OCI-LY1 (cell line): ENCODE data around the gene KMT5C.

Experiments used
- H2AFZ ChIP-seq: fragments of 200-600 bp; sonication (generic), shearing (Covaris generic); 2 replicates; pipeline ENCODE4 v1.6.0; 2014; ENCODE audit warnings: antibody characterized with exemption, mild to moderate bottlenecking, low read length
- H3F3A ChIP-seq: fragments of 200-600 bp; sonication (generic), shearing (Covaris generic); 2 replicates; pipeline ENCODE4 v1.6.0; 2014; ENCODE audit warnings: mild to moderate bottlenecking, antibody characterized with exemption, low read length, moderate library complexity; ENCODE audit not compliant: insufficient read depth
- H3K27ac ChIP-seq: fragments of 200-600 bp; sonication (generic); 2 replicates; pipeline ENCODE4 v1.5.1; 2014; ENCODE audit warnings: low read length, mixed run types, mild to moderate bottlenecking, low read depth; ENCODE audit not compliant: poor library complexity, severe bottlenecking
- H3K27me3 ChIP-seq: fragments of 200-600 bp; sonication (generic); 2 replicates; pipeline ENCODE4 v1.6.0; 2014; ENCODE audit warnings: antibody characterized with exemption, mild to moderate bottlenecking, low read length, moderate library complexity; ENCODE audit not compliant: insufficient read depth
- H3K36me3 ChIP-seq: fragments of 200-600 bp; sonication (generic); 2 replicates; pipeline ENCODE4 v1.6.1; 2014; ENCODE audit warnings: mild to moderate bottlenecking, antibody characterized with exemption, low read length, moderate library complexity, mixed read lengths; ENCODE audit not compliant: insufficient read depth
- H3K4me1 ChIP-seq: fragments of 200-600 bp; sonication (generic); 2 replicates; pipeline ENCODE4 v1.5.1; 2014; ENCODE audit warnings: mild to moderate bottlenecking, low read length, moderate library complexity; ENCODE audit not compliant: insufficient read depth, severe bottlenecking
- H3K4me2 ChIP-seq: fragments of 200-600 bp; sonication (generic), shearing (Covaris generic); 2 replicates; pipeline ENCODE4 v1.6.1; 2014; ENCODE audit warnings: low read length
- H3K4me3 ChIP-seq: fragments of 200-600 bp; sonication (generic); 2 replicates; pipeline ENCODE4 v1.5.1; 2014; ENCODE audit warnings: low read length, low read depth, mild to moderate bottlenecking, mixed read lengths; ENCODE audit not compliant: poor library complexity, severe bottlenecking
- H3K79me2 ChIP-seq: fragments of 200-600 bp; shearing (Covaris generic); 2 replicates; pipeline ENCODE4 v1.6.1; 2016; ENCODE audit warnings: mixed run types, low read length, mixed read lengths; ENCODE audit not compliant: insufficient read depth
- H3K9ac ChIP-seq: fragments of 200-600 bp; sonication (generic), shearing (Covaris generic); 2 replicates; pipeline ENCODE4 v1.6.1; 2014; ENCODE audit warnings: mild to moderate bottlenecking, low read length, mixed read lengths
- H3K9me2 ChIP-seq: fragments of 200-600 bp; sonication (generic), shearing (Covaris generic); 2 replicates; pipeline ENCODE4 v1.6.1; 2014; ENCODE audit warnings: low read depth, mild to moderate bottlenecking, low read length, mixed read lengths
- H3K9me3 ChIP-seq: fragments of 200-600 bp; shearing (Covaris generic); 2 replicates; pipeline ENCODE4 v1.6.1; 2014; ENCODE audit warnings: low read length, mixed read lengths
- H4K20me1 ChIP-seq: fragments of 200-600 bp; sonication (generic), shearing (Covaris generic); 2 replicates; pipeline ENCODE4 v1.6.0; 2016; ENCODE audit warnings: mild to moderate bottlenecking, low read length; ENCODE audit not compliant: insufficient read depth
- EZH2 ChIP-seq: fragments of 200-600 bp; sonication (generic), shearing (Covaris generic); IDR thresholded peaks from 2 replicates; pipeline ENCODE4 v1.8.0; 2017; ENCODE audit warnings: borderline replicate concordance, mixed run types, mild to moderate bottlenecking, antibody characterized with exemption, low read length, moderate library complexity, mixed read lengths
- TF ChIP-seq, protein P1 (sequence below): fragments of 200-600 bp; sonication (generic), shearing (Covaris generic); IDR thresholded peaks from 2 replicates; pipeline ENCODE4 v1.5.1; 2017; ENCODE audit warnings: mild to moderate bottlenecking, antibody characterized with exemption, low read length, moderate library complexity, mixed read lengths

KMT5C gene

DNA sequence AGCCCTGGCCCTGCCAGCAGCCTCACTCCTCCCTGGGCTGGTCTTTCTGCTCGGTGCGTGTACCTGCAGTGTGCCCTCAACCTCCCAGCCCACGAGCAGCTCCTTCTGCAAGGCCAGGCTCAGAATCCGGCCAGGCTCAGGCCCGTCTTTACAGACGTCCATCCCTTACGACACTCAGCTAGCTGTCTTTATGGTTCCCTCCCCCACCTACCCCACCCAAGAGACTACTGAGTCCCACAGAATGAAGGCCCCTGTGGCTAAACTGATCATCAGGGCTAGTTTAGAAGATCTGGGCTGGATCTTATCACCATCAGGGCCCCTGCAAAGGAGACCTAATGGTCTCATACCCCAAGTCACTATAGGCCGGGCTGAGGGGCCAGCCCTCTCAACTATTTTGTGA is 25.3 kb upstream of the KMT5C start:
- Histone ChIP-seq H3K36me3 (peaks cover 4% of the 10 kb centered on the region), H3K4me1 (peaks cover 12% of the 10 kb centered on the region), H3K9ac (no peak overlapping the region), H3K27me3 (no peaks in the 10 kb centered on the region), H3K4me3 (no peak overlapping the region), H3K27ac (no peak overlapping the region), H3K9me2 (no peaks in the 10 kb centered on the region), H3K9me3 (no peaks in the 10 kb centered on the region), H4K20me1 (no peaks in the 10 kb centered on the region), H2AFZ (no peak overlapping the region), H3K79me2 (no peaks in the 10 kb centered on the region), H3F3A (no peaks in the 10 kb centered on the region), H3K4me2 (no peak overlapping the region)
- TF ChIP-seq EZH2 = no peak
- TF ChIP-seq, protein P1, sequence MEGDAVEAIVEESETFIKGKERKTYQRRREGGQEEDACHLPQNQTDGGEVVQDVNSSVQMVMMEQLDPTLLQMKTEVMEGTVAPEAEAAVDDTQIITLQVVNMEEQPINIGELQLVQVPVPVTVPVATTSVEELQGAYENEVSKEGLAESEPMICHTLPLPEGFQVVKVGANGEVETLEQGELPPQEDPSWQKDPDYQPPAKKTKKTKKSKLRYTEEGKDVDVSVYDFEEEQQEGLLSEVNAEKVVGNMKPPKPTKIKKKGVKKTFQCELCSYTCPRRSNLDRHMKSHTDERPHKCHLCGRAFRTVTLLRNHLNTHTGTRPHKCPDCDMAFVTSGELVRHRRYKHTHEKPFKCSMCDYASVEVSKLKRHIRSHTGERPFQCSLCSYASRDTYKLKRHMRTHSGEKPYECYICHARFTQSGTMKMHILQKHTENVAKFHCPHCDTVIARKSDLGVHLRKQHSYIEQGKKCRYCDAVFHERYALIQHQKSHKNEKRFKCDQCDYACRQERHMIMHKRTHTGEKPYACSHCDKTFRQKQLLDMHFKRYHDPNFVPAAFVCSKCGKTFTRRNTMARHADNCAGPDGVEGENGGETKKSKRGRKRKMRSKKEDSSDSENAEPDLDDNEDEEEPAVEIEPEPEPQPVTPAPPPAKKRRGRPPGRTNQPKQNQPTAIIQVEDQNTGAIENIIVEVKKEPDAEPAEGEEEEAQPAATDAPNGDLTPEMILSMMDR = no peak

DNA sequence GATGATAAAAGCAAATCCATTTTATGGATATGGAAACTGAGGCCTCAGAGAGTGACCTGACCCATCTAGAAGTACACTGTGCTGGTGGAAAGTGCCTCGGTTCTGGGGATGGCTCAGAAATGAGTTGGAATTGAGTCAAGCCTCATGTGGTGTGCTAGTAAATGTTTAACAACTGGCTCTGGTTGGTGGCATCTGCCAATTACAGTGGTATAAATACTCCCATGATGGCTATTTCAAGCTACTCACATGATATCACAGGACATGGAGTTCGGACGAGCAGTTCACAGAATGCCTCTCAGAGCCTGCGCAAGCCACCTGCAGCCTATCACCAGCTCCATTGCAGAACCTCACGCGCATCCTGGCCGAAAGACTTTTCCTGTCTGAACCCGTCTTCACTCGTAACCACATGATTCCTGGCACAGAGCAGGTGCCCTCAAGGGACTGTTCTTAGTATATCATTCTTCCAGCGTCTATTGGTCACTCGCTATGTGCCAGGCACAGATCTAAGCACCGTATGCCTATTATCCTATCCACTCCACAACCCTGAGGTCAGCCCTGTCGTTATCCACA is 23.6 kb upstream of the KMT5C start:
- H3F3A ChIP-seq = no peaks in the 10 kb centered on the region
- H3K9me3 ChIP-seq = no peaks in the 10 kb centered on the region
- peaks cover 5% of the 10 kb centered on the region for H3K4me1 ChIP-seq
- no peak overlapping the region for H3K4me2 ChIP-seq
- H3K79me2 ChIP-seq = no peaks in the 10 kb centered on the region
- peaks cover 5% of the 10 kb centered on the region; the same call in 1 of the 2 replicates for H3K27me3 ChIP-seq
- no peak overlapping the region for H3K9ac ChIP-seq
- H3K36me3 ChIP-seq = no peaks in the 10 kb centered on the region
- H3K9me2 ChIP-seq = no peaks in the 10 kb centered on the region
- H3K4me3 ChIP-seq = no peak overlapping the region
- H2AFZ ChIP-seq = no peak overlapping the region
- H3K27ac ChIP-seq = no peak overlapping the region
- TF ChIP-seq EZH2 = no peak
- TF ChIP-seq, protein P1 = no peak
- H4K20me1 ChIP-seq = no peaks in the 10 kb centered on the region

DNA sequence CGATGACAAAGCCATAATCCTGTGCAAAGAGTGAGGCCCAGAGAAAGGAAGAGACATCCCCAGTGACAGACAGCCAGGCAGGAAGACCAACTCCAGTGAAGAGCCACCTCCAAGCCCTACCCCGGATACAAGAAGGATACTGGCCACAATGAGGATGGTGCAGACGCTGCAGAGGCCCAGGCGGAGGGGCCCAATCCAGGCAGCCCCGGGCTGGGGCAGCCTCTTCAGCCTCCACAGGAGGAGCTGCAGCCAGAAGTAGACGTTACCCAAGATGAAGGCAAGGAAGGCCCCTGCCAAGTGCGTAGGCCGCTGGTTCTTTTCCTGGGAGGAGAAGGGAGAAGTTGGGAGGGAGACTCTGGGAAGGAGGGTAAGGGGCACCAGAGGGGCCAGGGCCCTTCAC is 23.0 kb upstream of the KMT5C start:
- Histone ChIP-seq H3K27me3 (peaks cover 9% of the 10 kb centered on the region; the same call in 1 of the 2 replicates), H3K9ac (no peak overlapping the region), H3K27ac (no peak overlapping the region), H3K9me2 (no peaks in the 10 kb centered on the region), H4K20me1 (no peaks in the 10 kb centered on the region), H3K4me1 (peaks cover 5% of the 10 kb centered on the region), H3K4me3 (no peak overlapping the region), H3K79me2 (no peaks in the 10 kb centered on the region), H3F3A (no peaks in the 10 kb centered on the region), H3K4me2 (no peak overlapping the region), H2AFZ (no peak overlapping the region), H3K9me3 (no peaks in the 10 kb centered on the region), H3K36me3 (no peaks in the 10 kb centered on the region)
- TF ChIP-seq EZH2 = no peak
- TF ChIP-seq, protein P1 = no peak
